ENCODE measurements around the gene PDK2.

- TF ChIP-seq HDGF (IDR thresholded peaks at IDR 0.05; ENCODE audit: borderline replicate concordance) (no peak), CTBP1 (IDR thresholded peaks at IDR 0.05; ENCODE audit: borderline replicate concordance) (no peak), SP1 (IDR thresholded peaks at IDR 0.05) (no peak), FOXA1 (IDR thresholded peaks at IDR 0.05) (no peak), ARNT (IDR thresholded peaks at IDR 0.05) (no peak), BHLHE40 (IDR thresholded peaks at IDR 0.05; ENCODE audit: borderline replicate concordance) (no peak), FOXM1 (IDR thresholded peaks at IDR 0.05; ENCODE audit: borderline replicate concordance) (no peak)
Measured at GRCh38 chr17:50076591-50077235, 18.4 kb upstream of the PDK2 start.

All from HEK293T (cell line).